K562 (cell line): ENCODE data around the gene PLAC8L1. TPM values are rescaled to one million over a fixed set of nuclear protein-coding genes. Genes with fewer than 3 reads are reported as not detected.

ENCODE experiments used
- ATAC-seq: fragments of 200-7000 bp; cut with Tn5 transposase; 3 replicates; pipeline ENCODE4 v1.9.1; 2020; ENCODE audit warnings: moderate library complexity
- BruUV-seq: library from RNA; stranded (reverse); fragments of 400-500 nt; replicated peaks from 2 replicates; lab custom pipeline; 2021; lab: Mats Ljungman, UMichigan
- CTCF ChIA-PET: fragments of 300-600 bp; formaldehyde crosslinking; extraction: SDS; loops from one replicate; lab custom pipeline; 2021; ENCODE audit warnings: low intra/inter-chr PET ratio; lab: Yijun Ruan, JAX
- POLR2A ChIA-PET: fragments of 300-600, 350-650 bp; sonication (Branson Sonifier 250); formaldehyde crosslinking; extraction: SDS; loops from one replicate; lab custom pipeline; 2021; ENCODE audit warnings: antibody characterized with exemption, inconsistent platforms; lab: Yijun Ruan, JAX
- DNase-seq, 4 experiments: peaks; one replicate each; pipeline versions ENCODE4 v3.0.0 to v3.0.0-alpha.2; 2011 to 2018; ENCODE audit warnings: low spot score in 3 of 4, mixed read lengths in 3 of 4; ENCODE audit errors: extremely low read depth in 1 of 4
- FAIRE-seq: peaks from 2 replicates; lab custom pipeline; 2011; peaks lifted over from hg19 to GRCh38; lab: Jason Lieb, UNC
- H2AFZ ChIP-seq: 2 replicates; pipeline ENCODE4 v1.6.0; 2011; ENCODE audit warnings: low read depth, low read length, control low read depth, inconsistent platforms
- H3K27ac ChIP-seq: fragments of 200-600 bp; 3 replicates; pipeline ENCODE4 v1.8.0; 2011; ENCODE audit warnings: low read depth, mild to moderate bottlenecking, control low read depth, inconsistent platforms, low read length, moderate library complexity, mixed read lengths; ENCODE audit errors: extremely low read depth
- H3K27me3 ChIP-seq, 2 experiments: fragments of 300-600 bp in 1 of 2; 2 replicates in 1 of 2; 3 replicates in 1 of 2; pipeline versions ENCODE4 v1.6.0 to v1.8.0; 2011; ENCODE audit warnings: inconsistent platforms in 2 of 2, low read length in 2 of 2, mild to moderate bottlenecking in 1 of 2, mixed read lengths in 1 of 2, moderate library complexity in 1 of 2; ENCODE audit not compliant: control insufficient read depth in 2 of 2, insufficient read depth in 2 of 2
- H3K36me3 ChIP-seq: fragments of 300-600 bp; 3 replicates; pipeline ENCODE4 v1.8.0; 2011; ENCODE audit warnings: mild to moderate bottlenecking, low read length, inconsistent platforms; ENCODE audit not compliant: control insufficient read depth, insufficient read depth
- H3K4me1 ChIP-seq, 2 experiments: fragments of 200-600 bp in 1 of 2; replicated peaks in 1 of 2; 2 replicates in 1 of 2; 3 replicates in 1 of 2; pipeline versions ENCODE4 v1.5.1 to v1.8.0; 2011; ENCODE audit warnings: inconsistent platforms in 2 of 2, low read length in 2 of 2, mild to moderate bottlenecking in 1 of 2, mixed read lengths in 1 of 2, moderate library complexity in 1 of 2; ENCODE audit not compliant: control insufficient read depth in 2 of 2, insufficient read depth in 2 of 2
- H3K4me2 ChIP-seq: 2 replicates; pipeline ENCODE4 v1.6.1; 2011; ENCODE audit warnings: low read length, control low read depth, inconsistent platforms, mixed read lengths; ENCODE audit not compliant: insufficient read depth
- H3K4me3 ChIP-seq: fragments of 200-600 bp; sonication (generic), shearing (Covaris generic); 2 replicates; pipeline ENCODE4 v1.5.1; 2016; ENCODE audit warnings: control low read depth, inconsistent platforms
- H3K79me2 ChIP-seq: fragments of 200-600 bp; 3 replicates; pipeline ENCODE4 v1.8.0; 2011; ENCODE audit warnings: low read length, inconsistent platforms; ENCODE audit not compliant: control insufficient read depth, insufficient read depth
- H3K9ac ChIP-seq, 2 experiments: 2 replicates each; pipeline versions ENCODE4 v1.6.0 to v1.6.1; 2011; ENCODE audit warnings: low read depth in 2 of 2, low read length in 2 of 2, control low read depth in 1 of 2, inconsistent platforms in 1 of 2, mild to moderate bottlenecking in 1 of 2, mixed read lengths in 1 of 2; ENCODE audit not compliant: insufficient read depth in 1 of 2
- H3K9me1 ChIP-seq: one replicate; pipeline ENCODE4 v1.6.0; 2011; ENCODE audit warnings: inconsistent platforms, mild to moderate bottlenecking, low read length, moderate library complexity; ENCODE audit not compliant: control insufficient read depth, insufficient read depth
- H3K9me3 ChIP-seq: replicated peaks from 2 replicates; pipeline ENCODE4 v1.5.1; 2011; ENCODE audit warnings: low read depth, low read length, inconsistent platforms; ENCODE audit not compliant: control insufficient read depth, insufficient read depth
- H4K20me1 ChIP-seq: replicated peaks from 2 replicates; pipeline ENCODE4 v1.6.1; 2011; ENCODE audit warnings: low read length, inconsistent platforms, mixed read lengths; ENCODE audit not compliant: control insufficient read depth, insufficient read depth
- ARID4B ChIP-seq: sonication (generic); formaldehyde crosslinking; IDR thresholded peaks from 2 replicates; pipeline ENCODE4 v1.8.0; 2022; ENCODE audit warnings: mild to moderate bottlenecking, missing genetic modification reagents
- CBX3 ChIP-seq, 2 experiments: IDR thresholded peaks; 1 replicate in 1 of 2; 2 replicates in 1 of 2; pipeline ENCODE4 v1.6.1; 2012; ENCODE audit warnings: inconsistent platforms in 2 of 2, low read length in 2 of 2, borderline replicate concordance in 1 of 2, control low read depth in 1 of 2
- CLOCK ChIP-seq: fragments of 250-450 bp; sonication (Bioruptor Pico); IDR thresholded peaks from 2 replicates; pipeline ENCODE4 v1.4.0; 2020; ENCODE audit warnings: mild to moderate bottlenecking, moderate library complexity, borderline replicate concordance
- EHMT2 ChIP-seq: fragments of 450-650 bp; IDR thresholded peaks from 2 replicates; pipeline ENCODE4 v1.6.1; 2018; ENCODE audit warnings: antibody characterized with exemption
- ILK ChIP-seq: fragments of 450-650 bp; IDR thresholded peaks from 2 replicates; pipeline ENCODE4 v1.6.1; 2016; ENCODE audit warnings: missing genetic modification characterization, low read depth, mild to moderate bottlenecking, missing compliant biosample characterization, moderate library complexity, borderline replicate concordance
- MAZ ChIP-seq, 2 experiments: fragments of 450-650 bp in 1 of 2; sonication (generic) in 1 of 2; formaldehyde crosslinking; IDR thresholded peaks in 1 of 2; conservative IDR thresholded peaks in 1 of 2; 2 replicates each; pipeline versions ENCODE4 v1.4.0 to v1.5.0; 2020; ENCODE audit warnings: mild to moderate bottlenecking in 1 of 2, missing genetic modification reagents in 1 of 2
- MXI1 ChIP-seq: IDR thresholded peaks from 2 replicates; pipeline ENCODE4 v1.6.1; 2011; ENCODE audit warnings: low read depth, mild to moderate bottlenecking, improper control_type of control experiment, low read length
- POLR2B ChIP-seq: fragments of 450-650 bp; IDR thresholded peaks from 2 replicates; pipeline ENCODE4 v1.6.1; 2018; ENCODE audit warnings: low read depth; ENCODE audit not compliant: partially characterized antibody
- RBM22 ChIP-seq: fragments of 200-400 bp; formaldehyde crosslinking; IDR thresholded peaks from 2 replicates; pipeline ENCODE4 v1.6.1; 2018; ENCODE audit warnings: low read length, low read depth; ENCODE audit not compliant: poor library complexity, severe bottlenecking
- ZNF239 ChIP-seq: fragments of 250-450 bp; sonication (Bioruptor Pico); IDR thresholded peaks from 2 replicates; pipeline ENCODE4 v1.4.0; 2020; ENCODE audit warnings: mild to moderate bottlenecking
- ZNF696 ChIP-seq: fragments of 250-450 bp; sonication (Bioruptor Pico); conservative IDR thresholded peaks from 2 replicates; pipeline ENCODE4 v1.4.0; 2020; ENCODE audit warnings: mild to moderate bottlenecking, moderate library complexity
- WGBS: fragments of 100-300 bp; shearing (Covaris generic); methylation state at CpG from one replicate; pipeline ENCODE4 v1.1.6; 2016; ENCODE audit warnings: low coverage, mixed read lengths; ENCODE audit not compliant: insufficient coverage; ENCODE audit errors: missing lambda C conversion rate; 5-methylcytosine and 5-hydroxymethylcytosine counted together
- in situ Hi-C: fragments of 300-500 bp; cut with MboI; formaldehyde crosslinking; loops from 4 replicates; pipeline ENCODE4 v1.15.0; 2018; ENCODE audit warnings: inconsistent platforms, mixed read lengths
- intact Hi-C: fragments of 100-400 bp; cut with micrococcal nuclease; formaldehyde crosslinking; loops from 2 replicates; pipeline ENCODE4 v1.14.2; 2022
- polyA plus RNA-seq, 8 experiments: library from polyadenylated mRNA; depleted of rRNA in 4 of 8; stranded (reverse) in 5 of 8; unstranded in 3 of 8; fragments of >200 nt; fragmentation: Nextera tagmentation in 2 of 8; fragmentation: Illumina TruSeq in 1 of 8; extraction: Ambion mirVana in 2 of 8; extraction: Trizol in 1 of 8; gene quantifications; 2 replicates each; pipeline versions ENCODE4 v1.2.1 to v1.2.3, GENCODE V29; 2011 to 2014; ENCODE audit warnings: inconsistent platforms in 1 of 8, missing spikeins in 1 of 8
- total RNA-seq, 7 experiments: library from RNA; depleted of rRNA in 6 of 7; stranded (reverse); fragments of >200 nt in 6 of 7; fragmentation: Illumina TruSeq in 2 of 7; extraction: Trizol in 2 of 7; gene quantifications; 2 replicates each; pipeline versions ENCODE4 v1.2.1 to v1.2.3, GENCODE V29; 2011 to 2021; ENCODE audit warnings: low replicate concordance in 1 of 7
- TF ChIP-seq, protein P1 (sequence below), 3 experiments: fragments of 200-800 bp in 1 of 3; sonication (Bioruptor generic) in 1 of 3; sonication (generic) in 1 of 3; formaldehyde crosslinking in 1 of 3; IDR thresholded peaks; 2 replicates each; pipeline versions ENCODE4 v1.6.1 to v1.8.0; 2016 to 2022; ENCODE audit warnings: mild to moderate bottlenecking in 2 of 3, missing compliant biosample characterization in 2 of 3, missing genetic modification characterization in 2 of 3, missing genetic modification reagents in 1 of 3

PLAC8L1 gene
- total and polyA plus RNA-seq, 9 of the 15 experiments (the other 6 are each of a cell fraction or from before 2014, with no cell fraction given), result 0.10 to 0.43 (median 0.26) TPM; not detected in 3

- Histone ChIP-seq H3K36me3 (no peaks in the 10 kb centered on the region), H4K20me1 (no peaks in the 10 kb centered on the region), H2AFZ (peak overlapping the region; percentile 87), H3K9me3 (no peaks in the 10 kb centered on the region; the same call in 1 of the 2 replicates), H3K9ac (peak overlapping the region; percentile 23 to 80; a peak in 2 of 4 replicates), H3K4me1 (peaks cover 6 to 33% of the 10 kb centered on the region in 2 experiments; a peak in 3 of 5 replicates), H3K9me1 (no peaks in the 10 kb centered on the region), H3K27ac (peak overlapping the region; percentile 65), H3K79me2 (no peaks in the 10 kb centered on the region), H3K27me3 (no peaks in the 10 kb centered on the region), H3K4me2 (peak overlapping the region; percentile 67), H3K4me3 (no peak overlapping the region)
- POLR2A ChIA-PET, result interaction anchor here (0.6 to 0.8 kb wide), 4 partner anchors 9 to 625 kb away, joined by 3 to 4 read pairs (median 4); no protein-coding TSS in a partner anchor
- CTCF ChIA-PET, result no interaction called here
- DNase-seq (peak; percentile 58 to 78 (median 64)), FAIRE-seq (peak; percentile 82), ATAC-seq (peak; percentile 80)
- in situ Hi-C loops, result no loop called here
- BruUV-seq, result no TSS peak
- intact Hi-C loops, result no loop called here
- WGBS, result 4% methylated on average over 4 of the region's 5 CpGs
- no peak for TF ChIP-seq MXI1
- peak in 1 of 2 experiments; percentile 35; a peak in 1 of 3 replicates for TF ChIP-seq CBX3 (IDR thresholded peaks at IDR 0.05; ENCODE audit: borderline replicate concordance in 1 of 2, low read length in 2 of 2)
- TF ChIP-seq POLR2B, result no peak
- TF ChIP-seq ILK (tag), result no peak
- TF ChIP-seq RBM22, result no peak
- TF ChIP-seq, protein P1, sequence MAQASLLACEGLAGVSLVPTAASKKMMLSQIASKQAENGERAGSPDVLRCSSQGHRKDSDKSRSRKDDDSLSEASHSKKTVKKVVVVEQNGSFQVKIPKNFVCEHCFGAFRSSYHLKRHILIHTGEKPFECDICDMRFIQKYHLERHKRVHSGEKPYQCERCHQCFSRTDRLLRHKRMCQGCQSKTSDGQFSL (CRISPR knock-in tag; IDR thresholded peaks at IDR 0.05), result 0 out of 2 replicates have a peak, but pooled peaks have one; percentile 7
- TF ChIP-seq, protein P1 (tag; IDR thresholded peaks at IDR 0.05), result no peak
- peak; percentile 65; the same call in 1 of the 2 replicates for TF ChIP-seq EHMT2
- TF ChIP-seq ZNF239, result no peak
- TF ChIP-seq ARID4B (CRISPR knock-in tag), result no peak
- TF ChIP-seq ZNF696 (CRISPR knock-in tag), result no peak
- no peak for TF ChIP-seq MAZ (CRISPR knock-in tag; conservative IDR thresholded peaks at IDR 0.05 in 1 of 2, IDR thresholded peaks at IDR 0.05 in 1 of 2)
- no peak for TF ChIP-seq CLOCK (CRISPR knock-in tag)
Observed at GRCh38 chr5:146042628-146043279, 62.6 kb downstream of the PLAC8L1 start.
